Measurements from ENCODE around the gene CSAD. TPM values are rescaled to one million over a fixed set of nuclear protein-coding genes. Genes with fewer than 3 reads are reported as not detected.

Gene CSAD
- total RNA-seq, 1 experiment from 2014 or later, result 33.1 TPM

DNA sequence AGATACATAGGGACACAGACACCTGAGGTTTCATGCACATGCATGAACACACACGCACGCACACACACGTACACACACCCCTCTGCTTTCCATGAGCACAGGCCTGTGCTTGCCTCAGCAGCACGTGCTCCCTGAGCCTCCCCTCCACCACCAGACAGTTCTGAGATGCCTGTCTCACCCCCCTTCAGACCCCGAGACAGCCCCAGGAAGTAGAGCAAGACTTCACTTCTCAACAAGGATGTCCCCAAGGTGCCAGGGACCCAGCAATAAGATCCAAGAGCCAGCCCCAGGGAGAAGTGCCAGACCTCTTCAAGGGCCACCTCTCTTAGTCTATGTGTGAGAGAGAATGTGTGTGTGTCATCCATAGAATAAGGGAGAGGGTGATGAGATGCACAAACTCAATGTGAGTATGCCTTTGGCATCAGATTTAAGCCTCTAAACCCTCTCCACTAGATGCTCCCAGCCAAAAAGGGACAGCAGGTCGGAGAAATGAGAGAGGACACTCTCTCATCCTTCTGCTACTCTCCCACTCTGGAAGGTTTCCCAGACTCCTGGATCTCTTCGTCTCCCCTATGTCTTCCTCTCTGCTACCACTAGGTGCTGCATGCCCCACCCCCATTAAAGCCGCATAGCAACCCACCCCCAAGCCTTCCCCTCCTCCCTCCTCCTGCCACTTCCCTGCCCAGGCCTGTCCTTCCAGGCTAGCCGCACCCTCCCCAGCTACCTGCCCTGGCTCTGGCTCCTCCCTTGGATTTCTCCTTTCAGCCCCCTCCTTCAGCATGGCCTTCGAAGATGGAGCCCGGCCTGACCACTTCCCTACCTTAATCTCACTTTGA, 43.6 kb upstream of the CSAD start:
- ChIA-PET POLR2A (ENCODE audit: unreplicated experiment) (interaction anchor here (0.5 to 0.7 kb wide), 3 partner anchors 120 to 344 kb away, joined by 3 read pairs; no protein-coding TSS in a partner anchor), CTCF (interaction anchor here (0.6 to 1.0 kb wide), 2 partner anchors 27 to 44 kb away, joined by 3 to 14 read pairs; partner anchors contain the start of gene ZNF740)
- Histone ChIP-seq H3K36me3 (ENCODE audit: low read depth) (peaks cover 5% of the 10 kb centered on the region; the same call in 1 of the 2 replicates), H3K9me2 (ENCODE audit: insufficient read depth) (no peaks in the 10 kb centered on the region), H3K27me3 (ENCODE audit: insufficient read depth, low read depth) (no peaks in the 10 kb centered on the region), H3K79me2 (ENCODE audit: low read depth) (peaks cover 38% of the 10 kb centered on the region), H3K9me3 (ENCODE audit: insufficient read depth, low read depth) (no peaks in the 10 kb centered on the region), H3K4me2 (peak overlapping the region; percentile 41), H3F3A (ENCODE audit: insufficient read depth, low read depth) (peaks cover 44% of the 10 kb centered on the region), H4K20me1 (ENCODE audit: insufficient read depth) (no peaks in the 10 kb centered on the region), H3K27ac (peak overlapping the region; percentile 23; the same call in 1 of the 2 replicates), H2AFZ (no peak overlapping the region), H3K4me1 (replicated peaks; ENCODE audit: insufficient read depth) (peaks cover 59% of the 10 kb centered on the region), H3K4me3 (no peak overlapping the region)
- DNase-seq, result peak; percentile 54 to 76
- TF ChIP-seq EZH2 (IDR thresholded peaks at IDR 0.05; ENCODE audit: low read depth), result no peak
- TF ChIP-seq, protein P1, sequence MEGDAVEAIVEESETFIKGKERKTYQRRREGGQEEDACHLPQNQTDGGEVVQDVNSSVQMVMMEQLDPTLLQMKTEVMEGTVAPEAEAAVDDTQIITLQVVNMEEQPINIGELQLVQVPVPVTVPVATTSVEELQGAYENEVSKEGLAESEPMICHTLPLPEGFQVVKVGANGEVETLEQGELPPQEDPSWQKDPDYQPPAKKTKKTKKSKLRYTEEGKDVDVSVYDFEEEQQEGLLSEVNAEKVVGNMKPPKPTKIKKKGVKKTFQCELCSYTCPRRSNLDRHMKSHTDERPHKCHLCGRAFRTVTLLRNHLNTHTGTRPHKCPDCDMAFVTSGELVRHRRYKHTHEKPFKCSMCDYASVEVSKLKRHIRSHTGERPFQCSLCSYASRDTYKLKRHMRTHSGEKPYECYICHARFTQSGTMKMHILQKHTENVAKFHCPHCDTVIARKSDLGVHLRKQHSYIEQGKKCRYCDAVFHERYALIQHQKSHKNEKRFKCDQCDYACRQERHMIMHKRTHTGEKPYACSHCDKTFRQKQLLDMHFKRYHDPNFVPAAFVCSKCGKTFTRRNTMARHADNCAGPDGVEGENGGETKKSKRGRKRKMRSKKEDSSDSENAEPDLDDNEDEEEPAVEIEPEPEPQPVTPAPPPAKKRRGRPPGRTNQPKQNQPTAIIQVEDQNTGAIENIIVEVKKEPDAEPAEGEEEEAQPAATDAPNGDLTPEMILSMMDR (conservative IDR thresholded peaks at IDR 0.05), result 0 out of 2 replicates have a peak, but pooled peaks have one; percentile 36
- BruUV-seq (replicated peaks), result no TSS peak
- intact Hi-C loops (cut with micrococcal nuclease; ENCODE audit: unreplicated experiment), result no loop called here

DNA sequence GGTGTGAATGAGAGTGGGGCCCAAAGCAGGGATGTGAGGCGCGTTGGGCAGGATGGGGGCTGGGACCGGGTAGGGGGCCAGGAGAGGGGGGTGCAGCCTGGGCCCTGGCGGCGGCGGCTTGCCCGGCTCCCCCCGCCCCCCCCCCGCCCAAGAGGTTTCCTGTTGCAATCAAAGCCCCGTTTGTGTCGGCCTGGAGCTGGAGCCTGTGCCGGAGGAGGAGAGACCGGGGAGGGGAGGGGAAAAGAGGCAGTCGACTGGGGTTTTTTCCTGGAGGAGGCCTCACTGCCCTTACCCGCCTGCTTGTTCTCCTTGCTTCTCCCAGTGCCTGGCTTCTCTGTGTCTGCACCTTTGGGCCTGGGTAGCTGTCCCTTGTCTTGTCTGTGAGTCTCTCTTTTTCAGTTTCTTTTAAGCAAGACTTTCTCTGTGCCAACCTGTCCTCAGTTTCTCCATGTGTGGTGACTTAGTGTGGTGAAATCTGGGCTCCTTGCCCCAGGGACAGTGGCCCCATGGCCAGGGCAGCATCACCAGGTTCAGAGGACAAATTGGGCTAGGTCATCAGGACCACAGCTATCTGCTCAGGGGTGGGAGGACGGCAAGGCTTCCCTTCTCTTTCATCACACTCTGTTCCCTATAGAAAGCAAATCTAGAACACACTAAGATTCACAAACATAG, 42.8 kb upstream of the CSAD start:
- TF ChIP-seq, protein P1 (conservative IDR thresholded peaks at IDR 0.05), result no peak
- TF ChIP-seq EZH2 (IDR thresholded peaks at IDR 0.05; ENCODE audit: low read depth), result no peak
- H3K4me3 ChIP-seq, result no peak overlapping the region
- H3K9me3 ChIP-seq (ENCODE audit: insufficient read depth, low read depth), result no peaks in the 10 kb centered on the region
- intact Hi-C loops (cut with micrococcal nuclease; ENCODE audit: unreplicated experiment), result no loop called here
- no peak overlapping the region for H2AFZ ChIP-seq
- H4K20me1 ChIP-seq (ENCODE audit: insufficient read depth), result no peaks in the 10 kb centered on the region
- H3K4me2 ChIP-seq, result no peak overlapping the region
- H3K36me3 ChIP-seq (ENCODE audit: low read depth), result no peaks in the 10 kb centered on the region
- H3K27ac ChIP-seq, result 0 out of 2 replicates have a peak overlapping the region, but pooled peaks have one; percentile 23
- BruUV-seq (replicated peaks), result no TSS peak
- ChIA-PET POLR2A (ENCODE audit: unreplicated experiment) (no interaction called here), CTCF (interaction anchor here (0.6 to 0.7 kb wide), 2 partner anchors 43 to 61 kb away, joined by 7 to 14 read pairs; partner anchors contain the start of gene ZNF740)
- no peaks in the 10 kb centered on the region for H3K9me2 ChIP-seq (ENCODE audit: insufficient read depth)
- H3K79me2 ChIP-seq (ENCODE audit: low read depth), result peaks cover 39% of the 10 kb centered on the region
- DNase-seq, result no peak
- H3K4me1 ChIP-seq (replicated peaks; ENCODE audit: insufficient read depth), result peaks cover 61% of the 10 kb centered on the region
- H3F3A ChIP-seq (ENCODE audit: insufficient read depth, low read depth), result peaks cover 44% of the 10 kb centered on the region
- H3K27me3 ChIP-seq (ENCODE audit: insufficient read depth, low read depth), result no peaks in the 10 kb centered on the region

DNA sequence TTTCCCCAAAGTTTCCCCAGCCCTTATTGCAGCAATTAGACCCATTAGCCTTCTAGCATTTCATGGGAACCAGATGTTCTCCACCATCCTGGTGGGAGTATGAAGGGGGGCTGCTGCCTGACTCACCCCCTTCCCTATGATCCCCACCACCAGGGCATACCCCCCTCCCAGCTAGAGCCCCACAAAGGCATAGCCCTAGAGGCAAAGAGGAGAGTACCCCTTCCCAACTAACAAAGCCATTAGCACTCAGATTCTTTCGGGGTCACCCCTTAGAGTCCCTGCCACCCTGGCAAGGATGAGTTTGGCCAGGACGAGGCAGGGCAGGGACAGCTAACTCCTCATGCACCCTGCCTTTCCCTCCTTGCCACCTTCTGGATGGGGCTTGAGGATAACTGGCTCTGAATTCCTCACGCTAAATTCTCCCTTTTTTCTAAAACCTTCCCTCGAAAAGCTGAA, 42.1 kb upstream of the CSAD start:
- intact Hi-C loops (cut with micrococcal nuclease; ENCODE audit: unreplicated experiment), result no loop called here
- POLR2A ChIA-PET (ENCODE audit: unreplicated experiment), result no interaction called here
- H3K79me2 ChIP-seq (ENCODE audit: low read depth), result peaks cover 43% of the 10 kb centered on the region
- H4K20me1 ChIP-seq (ENCODE audit: insufficient read depth), result no peaks in the 10 kb centered on the region
- no peak overlapping the region for H3K4me3 ChIP-seq
- DNase-seq, result no peak
- no peak overlapping the region for H2AFZ ChIP-seq
- H3K27ac ChIP-seq, result 0 out of 2 replicates have a peak overlapping the region, but pooled peaks have one; percentile 96
- peaks cover 44% of the 10 kb centered on the region for H3F3A ChIP-seq (ENCODE audit: insufficient read depth, low read depth)
- CTCF ChIA-PET, result interaction anchor here (0.7 kb wide), 2 partner anchors 42 to 61 kb away, joined by 3 to 7 read pairs; no protein-coding TSS in a partner anchor
- H3K27me3 ChIP-seq (ENCODE audit: insufficient read depth, low read depth), result no peaks in the 10 kb centered on the region
- no peaks in the 10 kb centered on the region for H3K9me2 ChIP-seq (ENCODE audit: insufficient read depth)
- no peaks in the 10 kb centered on the region for H3K36me3 ChIP-seq (ENCODE audit: low read depth)
- no peaks in the 10 kb centered on the region for H3K9me3 ChIP-seq (ENCODE audit: insufficient read depth, low read depth)
- TF ChIP-seq EZH2 (IDR thresholded peaks at IDR 0.05; ENCODE audit: low read depth), result no peak
- TF ChIP-seq, protein P1 (conservative IDR thresholded peaks at IDR 0.05), result no peak
- no TSS peak for BruUV-seq (replicated peaks)
- peak overlapping the region; percentile 99 for H3K4me2 ChIP-seq
- H3K4me1 ChIP-seq (replicated peaks; ENCODE audit: insufficient read depth), result peaks cover 68% of the 10 kb centered on the region
